ENCODE data around the gene PCP2.

The PCP2 gene

DNA sequence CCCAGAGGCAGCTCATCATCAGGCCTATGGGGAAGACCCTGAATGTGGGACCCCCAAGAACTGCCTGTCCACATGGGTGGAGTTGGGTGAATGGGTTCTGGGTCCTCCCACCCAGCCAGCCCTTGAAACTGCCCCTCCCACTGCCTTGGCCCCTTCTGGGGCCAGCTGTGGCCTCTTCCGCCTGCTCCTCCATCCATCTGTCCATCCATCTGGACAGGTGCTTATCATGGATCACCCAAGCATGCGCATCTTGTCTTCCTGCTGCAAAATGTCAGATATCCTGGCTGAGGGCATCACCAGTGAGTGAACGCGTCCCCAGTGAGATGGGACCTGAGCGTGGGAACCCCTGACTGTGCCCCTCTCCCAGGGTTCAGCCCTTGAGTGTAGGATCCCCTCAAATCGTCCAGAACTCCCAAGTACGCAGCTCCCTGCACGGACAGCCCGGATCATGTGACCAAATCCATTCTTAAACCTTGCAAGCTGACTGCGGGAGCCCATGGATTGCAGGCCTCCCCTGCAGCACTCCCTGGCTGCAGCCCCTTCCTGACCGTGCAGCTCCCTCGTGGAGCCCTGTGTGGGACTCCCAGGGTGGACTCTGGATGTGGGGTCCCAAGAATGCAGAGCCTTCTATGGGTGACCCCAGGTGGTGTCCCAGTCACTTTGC is 5.4 kb upstream of the PCP2 start:
- no peak for DNase-seq (ENCODE audit: low read depth)

DNA sequence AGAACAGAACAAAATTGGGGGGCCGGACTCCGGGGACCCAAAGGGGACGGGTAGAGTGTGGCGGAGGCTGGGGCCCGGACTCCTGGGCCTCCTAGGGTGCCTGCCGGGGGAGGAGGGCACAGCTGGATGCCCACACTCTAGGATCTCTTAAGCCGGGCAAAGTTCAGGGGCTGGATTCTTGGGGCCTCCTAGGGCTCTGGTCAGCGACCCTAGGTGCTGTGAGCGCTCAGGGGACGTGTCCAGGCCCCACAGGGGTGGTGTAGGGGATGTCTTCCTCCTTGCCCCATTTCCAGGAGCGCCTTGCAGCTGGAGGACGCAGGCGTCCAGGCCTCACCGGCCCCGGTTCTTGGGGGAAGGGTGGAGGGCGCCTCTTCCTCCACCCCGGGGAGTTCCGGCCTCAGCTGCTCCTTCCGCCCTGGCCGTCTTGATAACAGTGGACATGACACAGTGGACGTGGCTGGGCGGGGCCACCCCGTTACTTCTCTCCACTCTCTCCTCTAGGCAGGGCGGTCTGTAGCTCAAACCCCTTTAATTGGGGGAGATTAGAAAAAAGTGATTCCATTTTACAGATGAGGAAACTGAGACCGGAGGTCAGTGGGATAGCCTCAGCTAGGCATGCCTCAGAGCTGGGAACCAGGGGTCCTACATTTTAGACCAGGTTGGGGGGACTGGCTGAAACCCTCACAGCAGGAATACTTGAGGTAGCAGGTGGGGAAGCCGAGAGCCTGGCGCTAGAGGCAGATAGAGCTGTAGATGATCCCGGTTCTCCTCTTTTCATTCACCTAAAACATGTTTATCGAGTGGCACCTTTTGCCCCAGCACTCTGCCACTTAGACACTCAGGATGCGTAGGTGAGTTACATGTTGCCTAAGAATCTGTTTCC is 4.1 kb upstream of the PCP2 start:
- DNase-seq (ENCODE audit: low read depth): no peak

DNA sequence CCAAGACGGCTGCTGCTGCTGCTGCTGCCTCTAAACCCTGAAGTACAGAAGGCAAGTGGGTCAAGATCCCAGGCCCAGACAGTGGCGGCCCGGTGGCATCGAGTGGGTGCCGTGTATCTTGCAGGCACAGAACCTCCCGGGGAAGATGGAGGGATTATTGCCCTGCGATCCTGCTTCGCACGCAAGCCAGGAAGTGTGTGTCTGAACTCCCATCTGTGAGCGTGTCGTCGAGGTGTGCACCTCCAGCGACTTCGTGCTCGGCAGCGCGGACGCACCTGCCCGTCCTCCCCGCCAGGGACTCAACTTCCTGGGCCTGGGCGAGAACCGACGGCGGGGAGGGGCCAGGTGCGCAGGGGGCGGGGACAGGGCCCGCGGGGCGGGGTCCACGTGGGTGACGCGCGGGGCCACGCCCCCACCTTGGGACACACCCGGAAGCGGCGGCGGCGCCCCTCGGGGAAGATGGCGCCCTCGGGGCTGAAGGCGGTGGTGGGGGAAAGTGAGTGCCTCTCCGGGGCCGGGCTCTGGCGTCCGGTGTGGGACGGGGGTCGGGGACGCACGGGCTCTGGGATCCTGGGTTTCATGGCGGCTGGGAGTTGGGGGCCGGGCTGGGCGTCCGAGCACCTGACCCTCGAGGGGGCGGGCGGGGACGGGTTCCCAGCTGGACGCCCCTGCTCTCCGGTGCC is 3.3 kb upstream of the PCP2 start, which contains the start of gene STXBP2:
STXBP2 (plus strand) TSS at position 420 of the 683 bp plus-strand sequence; CDS start at position 460, 40 bp downstream.
- peak; percentile 85 for DNase-seq (ENCODE audit: low read depth)

DNA sequence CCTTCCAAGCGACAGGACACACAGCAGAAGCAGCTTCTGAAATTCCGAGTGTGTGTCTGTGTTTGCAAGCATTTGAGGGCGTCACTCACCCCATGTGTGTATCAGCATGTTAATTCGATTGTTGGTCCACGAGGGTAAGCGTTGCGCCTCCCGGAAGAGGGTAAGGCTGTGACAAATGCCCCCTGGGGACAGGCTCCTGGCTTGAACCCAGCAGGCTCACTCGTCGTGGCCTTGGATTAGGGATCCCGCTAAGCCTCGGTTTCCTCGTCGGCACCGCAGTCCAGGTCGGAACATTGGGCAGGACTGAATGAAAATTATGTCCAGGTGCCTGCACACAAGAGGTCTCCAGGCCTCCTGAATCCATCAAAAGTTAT is 2.8 kb upstream of the PCP2 start:
- DNase-seq (ENCODE audit: low read depth): no peak

DNA sequence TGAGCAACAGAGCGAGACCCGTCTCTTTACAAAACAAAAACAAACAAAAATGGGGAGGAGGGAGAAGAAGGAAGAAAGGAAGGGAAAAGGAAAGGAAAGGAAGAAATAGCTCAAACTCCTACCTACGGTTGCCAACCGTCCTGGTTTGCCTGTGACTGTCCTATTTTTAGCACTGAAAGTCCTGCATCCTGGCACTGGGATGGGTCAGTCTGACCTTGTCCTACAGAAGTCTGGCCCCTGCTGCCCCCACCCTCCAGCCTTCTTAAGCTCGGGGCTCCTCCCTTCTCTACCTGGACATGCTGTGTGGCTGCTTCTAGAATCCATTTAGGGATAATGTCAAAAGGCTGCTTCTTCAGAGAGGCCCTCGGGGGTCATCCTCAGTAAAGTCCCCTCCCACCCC is 2.2 kb upstream of the PCP2 start:
- no peak for DNase-seq (ENCODE audit: low read depth)

DNA sequence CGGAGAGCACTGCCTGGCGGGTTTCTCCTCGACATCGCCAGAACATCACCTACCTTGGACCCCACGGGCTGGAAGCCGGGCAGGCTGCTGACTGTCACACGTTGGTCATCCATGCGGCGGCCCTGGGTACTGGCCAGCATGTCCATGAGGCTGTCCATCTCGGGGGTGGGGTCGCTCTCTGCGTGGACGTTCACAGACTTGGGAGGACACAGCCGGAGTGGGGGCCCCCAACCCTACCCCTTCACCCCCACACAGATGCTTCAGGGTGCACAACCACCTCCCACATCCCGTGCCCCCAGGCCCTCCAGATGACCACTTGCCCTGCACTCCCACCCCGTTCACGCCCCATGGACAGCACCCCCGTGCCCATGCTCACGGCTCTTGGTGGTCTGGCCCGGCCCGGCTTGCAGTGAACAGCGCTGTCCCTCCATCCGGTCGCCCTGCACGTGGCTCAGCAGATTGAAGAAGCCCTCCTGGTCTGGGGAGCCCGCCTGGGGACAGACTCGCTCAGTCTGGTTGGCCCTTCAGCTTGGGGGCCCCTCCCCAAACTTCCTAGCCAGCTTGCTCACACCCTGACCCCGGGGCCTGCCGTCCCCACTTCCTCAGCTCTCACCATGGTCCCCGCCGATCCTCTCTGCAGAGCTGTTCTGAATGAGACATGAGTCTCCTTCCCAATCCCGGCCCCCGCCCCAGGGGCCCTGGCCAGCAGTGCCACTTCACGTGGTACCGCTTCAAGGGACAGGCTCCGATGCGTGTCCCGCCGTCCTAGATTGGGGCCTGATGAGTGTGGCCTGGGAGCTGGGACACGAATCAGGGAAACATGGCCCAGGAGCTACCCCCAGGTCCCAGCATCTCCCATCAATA is 947 bp downstream of the PCP2 start:
- no peak for DNase-seq (ENCODE audit: low read depth)

DNA sequence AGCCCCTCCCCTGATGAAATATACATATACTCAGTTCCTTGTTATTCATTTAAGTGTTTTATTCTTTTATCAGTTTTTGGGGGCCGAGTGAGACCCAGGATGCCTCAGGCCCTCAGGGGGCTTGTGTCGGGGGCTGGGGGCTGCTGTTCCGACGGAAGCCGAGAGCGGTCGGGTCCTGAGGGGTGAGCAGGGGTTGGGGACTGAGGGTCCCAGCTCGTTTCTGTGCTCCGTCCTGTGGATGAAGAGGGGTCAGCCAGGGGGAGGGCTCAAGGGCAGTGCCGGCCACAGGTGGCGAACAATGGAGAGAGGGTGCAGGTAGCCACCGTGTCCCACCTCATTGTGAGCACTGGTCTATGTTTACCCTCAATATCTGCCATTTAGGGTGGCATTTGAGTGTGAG is 1.9 kb downstream of the PCP2 start:
- no peak for DNase-seq (ENCODE audit: low read depth)

DNA sequence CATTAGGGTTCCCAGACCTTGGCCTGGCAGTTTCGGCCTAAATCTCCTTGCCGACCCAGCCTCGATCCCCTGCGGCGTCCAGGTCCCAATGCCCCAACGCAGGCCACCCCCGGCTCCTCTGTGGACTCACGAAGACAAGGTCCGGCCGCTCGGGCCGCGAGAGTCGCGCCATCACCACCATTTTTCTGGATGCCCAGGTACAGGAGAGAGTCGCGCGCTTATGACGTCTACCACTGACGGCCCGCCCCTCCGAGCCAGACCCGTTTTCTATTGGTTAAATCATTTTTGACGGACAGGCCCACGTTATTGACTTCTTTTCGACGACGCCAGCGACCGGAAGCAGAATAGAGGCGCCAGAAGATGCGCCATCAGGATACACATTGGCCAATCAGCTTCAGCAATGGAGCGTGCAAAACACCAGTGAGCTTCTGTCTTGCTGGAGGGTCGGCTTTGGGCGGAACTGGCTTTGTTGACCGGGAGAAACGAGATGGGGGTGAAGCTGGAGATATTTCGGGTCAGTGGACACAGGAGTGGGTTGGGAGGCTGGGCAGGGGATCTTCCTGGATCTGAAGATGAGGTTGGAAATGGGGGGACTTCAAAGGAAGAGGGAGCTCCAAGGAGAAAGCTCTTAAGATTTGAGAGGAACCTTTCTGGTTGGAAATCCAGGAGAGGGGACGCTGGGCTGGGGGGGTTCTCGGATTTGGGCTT is 4.0 kb downstream of the PCP2 start, which contains the start of the genes PET100 and XAB2:
PET100 (plus strand) TSS at position 447 of the 708 bp plus-strand sequence; CDS start at position 488, 41 bp downstream.
XAB2 (minus strand) TSS at position 199 of the 708 bp plus-strand sequence; CDS start at position 181, 18 bp downstream.
- peak; percentile 81 for DNase-seq (ENCODE audit: low read depth)

DNA sequence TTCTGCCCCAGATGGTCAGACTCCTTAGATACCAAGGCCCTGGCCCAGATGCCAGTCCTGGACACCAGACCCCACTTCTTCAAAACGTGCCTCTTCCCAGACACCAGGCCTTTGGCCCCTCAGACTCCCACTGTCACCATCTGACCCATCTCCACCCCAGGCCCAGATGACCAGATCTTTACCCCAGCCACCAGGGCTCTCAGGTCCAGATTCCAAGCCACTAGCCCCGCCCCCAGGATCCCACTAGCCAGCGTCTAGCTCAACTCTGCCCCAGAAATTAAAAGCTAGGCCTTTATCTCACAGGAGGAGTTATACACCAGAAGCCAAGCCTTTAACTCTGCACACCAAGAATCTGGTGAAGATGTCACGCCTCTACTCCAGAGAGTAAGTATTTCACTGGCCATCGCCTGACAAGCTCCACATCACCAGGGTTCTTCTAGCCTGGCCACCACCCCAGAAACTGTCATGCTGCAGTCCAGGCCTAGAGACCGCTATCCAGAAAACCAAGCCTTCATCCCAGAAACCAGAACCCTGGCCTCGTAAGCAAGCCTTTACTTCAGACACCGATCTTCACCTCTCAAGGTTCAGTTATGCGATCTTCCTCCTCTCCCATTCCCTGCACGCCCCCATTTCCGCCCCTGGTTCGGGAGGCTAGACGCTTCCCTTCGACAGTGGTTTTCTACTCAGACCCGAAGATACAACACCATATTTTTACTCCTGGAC is 4.8 kb downstream of the PCP2 start:
- DNase-seq (ENCODE audit: low read depth): no peak

DNA sequence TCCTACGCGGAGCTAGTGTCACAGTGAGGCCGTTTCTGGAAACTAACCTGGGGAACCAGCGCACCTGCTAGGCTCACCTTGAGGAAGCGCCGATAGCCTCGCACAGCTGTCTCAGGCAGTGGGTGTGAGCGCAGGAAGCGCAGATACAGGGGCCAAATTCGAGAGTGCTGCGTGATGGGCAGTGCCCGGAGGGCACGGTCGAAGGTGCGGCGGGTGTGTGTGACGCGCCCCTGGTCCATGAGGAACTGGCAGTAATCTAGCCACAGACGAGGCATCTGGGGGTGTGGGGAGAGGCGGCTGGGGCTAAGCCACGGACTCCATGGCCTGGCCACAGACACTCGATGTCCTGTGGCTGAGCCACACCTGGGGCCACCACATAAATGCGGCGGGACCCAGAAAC is 6.4 kb downstream of the PCP2 start:
- DNase-seq (ENCODE audit: low read depth): no peak

DNA sequence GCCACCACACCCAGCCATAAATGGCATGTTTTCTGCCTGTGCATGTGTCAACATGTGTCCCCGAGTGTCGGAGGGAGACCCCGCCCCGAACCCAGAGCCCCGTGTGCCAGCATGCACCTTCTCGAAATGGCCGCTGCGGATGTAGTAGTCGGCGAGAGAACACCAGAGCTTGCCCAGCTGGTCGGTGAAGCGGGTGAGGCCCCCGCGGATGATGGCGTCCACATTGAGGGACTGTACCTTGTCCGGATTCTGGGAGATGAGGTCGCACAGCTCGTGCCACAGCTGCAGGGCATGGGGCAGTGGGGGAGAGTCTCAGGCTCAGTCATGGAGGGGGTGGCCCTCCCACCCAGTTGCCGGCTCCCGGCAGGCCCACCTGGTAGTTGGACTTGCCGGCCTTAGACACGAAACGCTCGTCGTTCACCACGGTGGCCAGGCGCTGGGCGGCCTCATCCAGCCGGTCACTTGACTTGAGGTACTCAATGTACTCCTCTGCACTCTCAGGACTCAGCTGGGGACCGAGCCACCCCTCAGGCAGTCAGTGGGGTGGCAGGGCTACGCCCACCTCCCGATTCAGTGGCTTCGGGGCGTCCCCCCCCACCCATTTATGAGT is 7.7 kb downstream of the PCP2 start:
- DNase-seq (ENCODE audit: low read depth): no peak

DNA sequence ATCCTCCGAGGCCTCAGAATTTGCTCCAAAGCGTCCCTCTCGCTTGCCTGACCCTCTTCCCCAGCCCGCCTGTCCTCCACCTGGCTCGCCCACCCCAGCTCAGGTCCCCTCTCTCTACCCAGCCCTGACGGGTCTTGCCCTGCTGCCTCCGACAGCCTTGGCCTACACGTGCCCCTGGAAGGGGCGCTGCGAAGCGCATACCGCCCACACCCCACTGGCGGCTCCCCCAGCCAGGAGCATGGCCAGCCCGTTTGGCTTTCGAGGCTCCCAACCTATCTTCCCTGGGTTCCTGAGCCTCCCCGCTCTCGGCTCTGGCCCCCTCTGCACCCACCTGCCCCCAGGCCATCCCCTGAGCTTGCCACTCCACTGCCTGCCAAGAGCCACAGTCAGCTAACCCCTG is 8.7 kb downstream of the PCP2 start:
- DNase-seq (ENCODE audit: low read depth): no peak

DNA sequence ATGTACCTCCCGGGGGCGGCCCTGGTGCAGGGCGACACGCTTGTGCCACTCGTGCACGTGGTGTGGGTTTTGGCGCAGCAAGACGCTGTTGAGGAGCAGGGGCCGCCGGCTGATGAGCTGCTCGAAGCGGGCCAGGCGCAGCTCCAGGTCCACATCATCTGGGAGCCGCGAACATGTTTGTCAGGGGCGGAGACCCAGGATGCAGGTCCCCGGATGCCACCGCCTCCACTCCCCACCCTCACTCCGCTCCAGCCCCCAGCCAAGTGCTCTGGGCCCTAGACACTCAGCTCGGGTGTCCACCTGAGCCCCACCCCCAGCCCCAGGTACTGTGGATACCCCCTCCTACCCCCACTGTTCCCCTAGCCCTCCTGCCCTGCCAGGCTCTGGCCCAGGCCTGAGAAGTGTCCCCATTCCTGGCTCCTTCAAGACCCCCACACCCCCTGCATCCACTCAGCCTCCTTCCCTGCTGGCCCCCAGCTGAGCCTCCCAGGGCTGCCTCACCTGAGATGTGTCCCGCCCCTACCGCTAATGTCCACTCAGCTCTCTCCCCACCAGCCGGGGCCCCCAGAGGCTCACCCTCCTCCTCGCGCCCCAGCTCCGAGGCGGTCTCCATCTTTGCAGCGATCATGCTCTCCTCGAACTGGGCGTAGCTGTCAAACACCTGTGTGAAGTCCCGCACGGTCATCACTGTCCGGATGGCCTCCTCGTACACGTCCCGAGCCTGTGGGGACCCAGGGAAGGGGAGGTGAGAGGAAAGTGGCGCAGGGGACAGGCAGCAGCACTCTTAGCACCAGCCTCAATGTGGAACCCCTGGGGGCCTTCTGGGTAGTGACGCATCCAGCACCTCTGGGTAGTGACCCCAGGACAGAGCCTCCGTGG is 9.6 kb downstream of the PCP2 start:
- no peak for DNase-seq (ENCODE audit: low read depth)

DNA sequence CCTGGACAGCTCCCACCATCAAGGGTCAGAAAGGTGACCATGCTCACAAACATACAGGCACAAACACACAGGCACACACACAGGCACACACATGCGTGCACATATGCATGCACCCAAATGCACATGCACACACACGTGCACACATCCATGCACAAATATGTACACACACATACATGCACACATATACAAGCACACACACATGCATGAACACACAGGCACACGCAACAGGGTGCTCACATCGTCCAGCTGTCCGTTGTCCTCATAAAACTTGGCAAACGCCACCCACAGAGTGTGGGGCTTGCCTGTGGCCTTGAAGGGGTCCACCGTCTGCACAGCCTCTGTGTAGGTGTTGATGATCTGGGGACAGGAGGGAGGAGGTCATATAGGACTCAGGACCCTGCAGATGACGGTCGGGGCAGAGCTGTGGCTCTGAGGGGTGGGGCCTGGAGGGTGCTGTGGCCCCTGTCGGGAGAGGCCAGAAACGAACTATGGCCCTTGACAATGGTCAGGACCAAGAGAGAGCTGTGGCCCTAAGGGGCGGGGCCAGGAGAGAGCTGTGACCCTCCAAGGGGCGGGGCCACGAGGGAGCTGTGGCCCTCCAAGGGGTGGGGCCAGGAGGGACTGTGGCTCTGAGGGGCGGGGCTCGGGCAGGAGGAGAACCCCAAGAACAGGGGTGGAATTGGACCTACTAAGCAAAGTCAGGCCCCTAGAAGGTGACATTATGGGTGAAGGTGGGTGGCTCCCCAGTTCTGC is 10.4 kb downstream of the PCP2 start:
- DNase-seq (ENCODE audit: low read depth): no peak

DNA sequence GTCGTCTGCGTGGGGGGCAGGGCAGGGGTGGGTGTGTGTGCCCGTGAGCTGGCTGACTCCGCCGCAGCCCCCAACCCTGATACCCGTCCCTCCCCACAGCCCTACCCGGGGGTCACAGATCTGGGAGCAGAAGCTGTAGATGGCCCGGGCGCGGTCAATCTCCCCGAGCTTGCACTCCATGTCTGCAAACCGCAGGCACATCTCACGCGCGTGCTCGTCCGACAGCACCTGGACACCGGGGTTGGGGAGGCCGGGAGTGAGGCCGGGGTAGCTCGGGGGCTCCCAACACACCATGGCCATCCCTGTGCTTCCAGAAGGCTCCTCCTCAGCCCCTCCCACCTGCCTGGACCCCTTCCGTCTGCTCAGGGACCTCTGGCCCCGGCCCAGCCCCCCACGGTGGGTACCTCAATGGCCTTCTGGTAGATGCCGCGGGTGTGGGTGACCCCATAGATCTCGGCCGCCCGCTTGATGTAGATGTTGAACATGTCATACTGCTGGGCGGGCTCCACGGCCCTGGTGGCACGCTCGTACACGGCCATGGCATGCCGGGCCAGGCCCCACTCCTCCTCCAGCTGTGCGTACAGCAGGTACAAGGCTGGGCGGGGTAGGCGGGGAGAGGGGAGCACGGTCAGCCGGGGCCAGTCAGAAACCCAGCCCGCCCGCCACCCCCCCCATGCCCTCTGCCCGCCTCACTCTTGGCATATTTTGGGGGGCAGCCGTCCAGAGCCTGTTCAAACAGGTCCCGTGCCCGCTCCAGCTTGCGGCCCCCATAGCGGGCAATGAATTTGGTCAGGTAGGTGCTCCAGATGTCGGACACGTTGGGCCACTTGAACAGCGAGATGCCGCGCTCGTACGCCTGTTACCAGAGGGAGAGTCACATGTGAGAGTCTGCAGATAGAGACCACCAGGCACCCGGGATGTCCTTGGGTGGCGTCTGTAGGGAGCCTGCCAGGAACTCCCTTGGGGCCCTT is 12.8 kb downstream of the PCP2 start:
- no peak for DNase-seq (ENCODE audit: low read depth)

DNA sequence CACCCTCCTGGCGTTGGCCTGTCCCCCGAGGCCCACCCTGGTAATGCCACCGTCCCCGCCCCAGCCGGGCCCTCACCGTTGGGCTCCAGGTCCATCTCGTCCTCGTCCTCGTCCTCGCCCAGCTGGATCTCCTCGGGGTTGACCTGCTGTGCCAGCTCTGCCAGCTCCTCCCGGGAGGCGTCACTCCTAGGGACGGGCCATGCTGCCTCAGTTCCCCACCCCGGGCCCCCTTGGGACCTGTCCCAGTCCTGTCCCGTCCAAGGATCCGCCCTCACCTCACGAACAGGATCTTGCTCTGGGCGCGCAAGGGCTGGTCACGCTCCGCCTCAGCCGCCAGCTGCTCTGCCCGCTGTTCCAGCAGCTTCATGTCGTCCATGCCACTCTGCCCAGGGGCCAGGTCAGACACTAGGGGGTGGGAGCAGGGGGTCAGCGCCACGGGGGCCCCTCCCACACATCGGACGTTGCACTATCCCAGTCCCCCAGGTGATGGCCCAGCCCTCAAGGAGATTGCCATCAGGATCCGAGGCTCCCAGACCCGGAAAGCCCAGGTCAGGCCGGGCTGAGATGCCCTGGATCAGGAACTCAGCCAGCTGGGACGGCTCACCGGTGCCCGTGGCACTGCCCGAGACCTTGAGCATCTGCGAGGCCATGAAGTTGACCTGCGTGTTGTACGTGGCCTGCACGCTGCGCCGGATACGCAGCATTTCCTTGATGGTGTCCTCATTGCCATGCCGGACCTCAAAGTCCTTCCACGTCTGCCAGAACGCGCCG is 13.7 kb downstream of the PCP2 start:
- no peak for DNase-seq (ENCODE audit: low read depth)
